Central memory CD4-positive, alpha-beta T cell (primary cell): ENCODE data around the gene TIGAR.

Experiments used
- DNase-seq: peaks from one replicate; pipeline ENCODE4 v3.0.0; 2022
- total RNA-seq, 3 experiments: gene quantifications; one replicate each; lab custom pipeline; 2026; lab: John Stamatoyannopoulos, UW

Gene TIGAR
- 6.6 to 15.8 (median 13.3) reads per million in 3 experiments for total RNA-seq

GRCh38 chr12:4320853-4321701, at the start of gene TIGAR:
Gene TIGAR, plus strand, starts transcription at chr12:4321213. Its CDS starts 59 bp downstream, at chr12:4321272.
- peak; percentile 93 for DNase-seq

GRCh38 chr12:4271717-4272423, 49.1 kb upstream of the TIGAR start:
- peak; percentile 89 for DNase-seq

GRCh38 chr12:4272424-4273272, 48.4 kb upstream of the TIGAR start:
- DNase-seq, result peak; percentile 60

- DNase-seq, result no peak
These were observed 47.8 kb upstream of the TIGAR start for GRCh38 chr12:4273273-4273651.

DNA sequence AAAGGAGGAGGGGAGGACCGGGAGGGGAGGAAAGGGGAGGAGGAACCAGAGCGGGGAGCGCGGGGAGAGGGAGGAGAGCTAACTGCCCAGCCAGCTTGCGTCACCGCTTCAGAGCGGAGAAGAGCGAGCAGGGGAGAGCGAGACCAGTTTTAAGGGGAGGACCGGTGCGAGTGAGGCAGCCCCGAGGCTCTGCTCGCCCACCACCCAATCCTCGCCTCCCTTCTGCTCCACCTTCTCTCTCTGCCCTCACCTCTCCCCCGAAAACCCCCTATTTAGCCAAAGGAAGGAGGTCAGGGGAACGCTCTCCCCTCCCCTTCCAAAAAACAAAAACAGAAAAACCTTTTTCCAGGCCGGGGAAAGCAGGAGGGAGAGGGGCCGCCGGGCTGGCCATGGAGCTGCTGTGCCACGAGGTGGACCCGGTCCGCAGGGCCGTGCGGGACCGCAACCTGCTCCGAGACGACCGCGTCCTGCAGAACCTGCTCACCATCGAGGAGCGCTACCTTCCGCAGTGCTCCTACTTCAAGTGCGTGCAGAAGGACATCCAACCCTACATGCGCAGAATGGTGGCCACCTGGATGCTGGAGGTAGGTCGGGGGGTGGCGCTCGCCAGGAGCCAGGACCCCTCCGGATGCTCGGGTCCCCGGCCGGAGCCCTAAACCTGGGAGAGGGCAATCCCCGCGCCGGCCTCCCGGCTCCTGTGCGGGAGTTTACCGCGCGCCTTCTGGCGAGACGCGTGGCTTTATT, 47.2 kb upstream of the TIGAR start, which contains the start of gene CCND2:
CCND2 (plus strand) TSS at position 111 of the 744 bp plus-strand sequence; CDS start at position 390, 279 bp downstream.
- DNase-seq, result peak; percentile 67

- no peak for DNase-seq
These were observed 46.5 kb upstream of the TIGAR start for GRCh38 chr12:4274396-4275015.

GRCh38 chr12:4275016-4275869, 45.8 kb upstream of the TIGAR start:
- DNase-seq, result no peak

DNA sequence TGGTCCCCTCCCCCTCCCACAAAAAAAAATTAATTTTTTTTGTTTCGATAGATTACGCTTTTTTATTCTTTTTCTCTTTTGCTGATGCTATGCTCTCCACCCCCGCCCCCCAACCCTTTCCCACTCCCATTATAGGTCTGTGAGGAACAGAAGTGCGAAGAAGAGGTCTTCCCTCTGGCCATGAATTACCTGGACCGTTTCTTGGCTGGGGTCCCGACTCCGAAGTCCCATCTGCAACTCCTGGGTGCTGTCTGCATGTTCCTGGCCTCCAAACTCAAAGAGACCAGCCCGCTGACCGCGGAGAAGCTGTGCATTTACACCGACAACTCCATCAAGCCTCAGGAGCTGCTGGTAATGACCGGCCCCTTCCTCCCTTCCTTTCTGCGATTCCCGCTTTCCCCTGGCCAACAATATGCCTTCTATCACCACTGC, 45.1 kb upstream of the TIGAR start:
- DNase-seq, result no peak

- DNase-seq, result peak; percentile 85
These were observed 44.3 kb upstream of the TIGAR start for GRCh38 chr12:4276524-4277204.

DNA sequence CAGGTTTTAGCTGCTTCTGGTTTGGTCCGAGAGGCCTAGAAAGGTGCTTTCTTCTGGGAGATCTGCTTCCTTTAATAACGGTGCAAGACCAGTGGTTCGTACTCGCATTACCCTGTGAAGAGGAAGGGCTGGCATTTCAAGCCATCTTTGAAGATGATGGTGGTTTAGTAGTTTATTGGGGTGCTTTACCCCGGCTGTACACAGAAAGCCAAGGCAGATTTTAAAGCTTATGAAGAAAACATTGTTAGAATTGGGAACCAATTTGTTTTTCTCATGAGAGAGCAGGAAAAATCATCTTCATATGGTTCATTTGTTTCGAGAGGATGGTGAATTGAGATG, 43.8 kb upstream of the TIGAR start:
- DNase-seq, result no peak

- DNase-seq, result no peak
These were observed 43.2 kb upstream of the TIGAR start for GRCh38 chr12:4277857-4278256.

- no peak for DNase-seq
These were observed 42.5 kb upstream of the TIGAR start for GRCh38 chr12:4278329-4279197.

- DNase-seq, result no peak
These were observed 41.8 kb upstream of the TIGAR start for GRCh38 chr12:4279198-4279690.

DNA sequence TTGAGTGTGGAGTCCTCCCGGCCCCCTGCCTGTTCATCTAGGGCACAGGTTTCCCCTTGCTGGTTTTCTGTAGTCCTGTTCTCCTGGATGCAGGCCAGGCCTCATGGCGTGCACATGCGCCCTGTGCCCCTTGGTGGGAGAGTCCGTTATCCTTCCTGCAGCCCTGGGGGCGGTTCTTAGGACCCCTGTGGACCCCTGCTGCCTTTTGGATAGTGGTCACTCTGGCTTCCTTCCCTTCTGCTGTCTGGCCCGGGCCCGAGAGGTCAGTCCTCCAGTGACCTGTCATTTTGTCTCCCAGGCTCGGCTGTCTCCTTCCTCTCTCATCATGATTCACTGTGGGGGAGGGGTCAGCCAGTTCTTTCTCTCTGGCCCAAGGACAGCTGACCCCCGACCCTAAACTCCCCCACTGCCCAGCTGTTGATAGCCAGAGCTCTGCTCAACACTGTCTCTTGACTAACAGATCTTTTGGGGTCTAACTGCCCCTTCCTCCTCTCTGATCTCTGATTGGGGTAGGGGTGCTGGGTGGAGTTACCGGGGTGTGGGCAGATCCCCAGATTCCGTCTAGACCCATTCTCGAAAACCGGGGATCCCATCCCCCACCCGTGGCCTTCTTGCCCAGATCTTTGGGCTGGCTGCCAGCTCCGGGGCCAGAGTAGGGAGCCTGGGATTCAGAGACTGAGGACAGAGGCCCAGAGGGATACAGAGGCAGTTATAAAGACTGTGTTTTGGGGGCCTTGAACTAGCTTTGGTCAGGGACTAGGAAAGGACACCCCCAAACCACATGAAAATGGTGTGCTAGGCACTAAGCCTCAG, 40.5 kb upstream of the TIGAR start:
- DNase-seq, result no peak

GRCh38 chr12:4281173-4281654, 39.8 kb upstream of the TIGAR start:
- no peak for DNase-seq

DNA sequence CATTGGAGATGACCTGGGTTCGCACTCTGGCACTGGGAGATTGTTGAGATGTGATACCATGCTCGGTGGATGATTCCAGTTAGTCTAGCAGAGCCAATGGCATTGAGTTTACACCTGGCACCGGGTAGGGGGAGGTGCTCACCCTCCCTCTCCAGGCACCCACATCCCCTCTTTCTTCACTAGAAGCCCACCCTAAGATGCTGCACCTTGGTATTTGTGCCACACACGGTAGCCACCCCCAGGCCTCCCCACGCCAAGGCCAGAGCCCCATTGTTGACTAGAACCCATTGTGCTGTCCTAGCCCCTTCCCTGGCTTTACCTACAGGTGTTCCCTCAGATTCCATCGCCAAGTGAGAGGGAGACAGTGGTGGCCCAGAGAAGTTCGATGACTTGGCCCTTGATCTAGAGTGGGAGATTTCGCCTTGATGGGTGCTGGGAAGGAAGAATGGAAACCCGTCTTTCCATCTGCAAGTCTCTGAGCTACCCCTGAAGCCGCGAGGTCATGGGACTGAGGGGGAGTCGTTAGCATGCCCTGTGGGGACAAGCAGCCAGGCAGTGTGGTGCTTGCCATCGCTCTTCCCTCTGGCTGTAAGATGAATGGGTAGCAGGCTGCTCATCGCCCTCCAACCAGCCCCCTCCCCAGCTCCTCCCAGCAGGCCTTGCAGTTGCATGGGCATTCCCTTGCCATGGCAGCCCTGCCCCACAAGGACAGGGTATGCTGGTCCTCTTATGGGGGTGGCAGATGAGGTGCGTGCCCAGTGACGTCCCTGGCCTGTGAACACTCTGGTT, 38.7 kb upstream of the TIGAR start:
- DNase-seq, result no peak
